Ovary (tissue), 9 donors: ENCODE measurements around the gene ARID1B. TPM values are rescaled to one million over a fixed set of nuclear protein-coding genes. Genes with fewer than 3 reads are reported as not detected.

ENCODE experiments used
- DNase-seq, 5 donors: peaks; one replicate each; pipeline ENCODE4 v3.0.0-alpha.2; 2019 to 2020
- H3K27ac ChIP-seq, 2 donors: fragments of 200-600 bp; one replicate each; pipeline versions ENCODE4 v1.5.1 to v1.8.0; 2019 to 2022
- H3K27me3 ChIP-seq: fragments of 200-600 bp; one replicate; pipeline ENCODE4 v1.8.0; 2022
- H3K36me3 ChIP-seq: fragments of 200-600 bp; sonication (generic); one replicate; pipeline ENCODE4 v1.5.1; 2019
- H3K4me1 ChIP-seq: one replicate; pipeline ENCODE4 v1.8.1; 2013; ENCODE audit warnings: mild to moderate bottlenecking, moderate library complexity; ENCODE audit not compliant: insufficient read depth
- H3K4me3 ChIP-seq: fragments of 200-600 bp; sonication (generic); one replicate; pipeline ENCODE4 v1.5.1; 2017
- H3K9me3 ChIP-seq, 2 donors: fragments of 200-600 bp in 1 of 2; sonication (generic) in 1 of 2; one replicate each; pipeline versions ENCODE4 v1.5.1 to v1.8.1; 2013 to 2019; ENCODE audit warnings: mild to moderate bottlenecking in 1 of 2, moderate library complexity in 1 of 2
- EP300 ChIP-seq: sonication (generic); formaldehyde crosslinking; IDR thresholded peaks from one replicate; pipeline ENCODE4 v1.6.1; 2017; ENCODE audit warnings: antibody characterized with exemption
- POLR2A ChIP-seq: fragments of 450-650 bp; IDR thresholded peaks from one replicate; pipeline ENCODE4 v1.6.1; 2017; ENCODE audit warnings: antibody characterized with exemption, mild to moderate bottlenecking, moderate library complexity
- WGBS, 3 donors: extraction: QIAGEN DNeasy Blood & Tissue Kit in 1 of 3; methylation state at CpG; one replicate each; pipeline versions ENCODE4 v1.1.5 to v1.1.7; 2013 to 2017; 5-methylcytosine and 5-hydroxymethylcytosine counted together
- intact Hi-C, 4 donors: fragments of 100-400 bp; cut with DNase I; formaldehyde crosslinking; loops; one replicate each; pipeline versions ENCODE4 v1.11.0 to v1.15.1; 2022 to 2023
- polyA plus RNA-seq, 2 donors: library from polyadenylated mRNA; stranded (reverse); fragments of 200-250 nt in 1 of 2; fragments of 350-450 nt in 1 of 2; fragmentation: Illumina TruSeq in 1 of 2; extraction: RNeasy Lipid Tissue Mini Kit (QIAGEN cat#74804) in 1 of 2; gene quantifications; one replicate each; pipeline ENCODE4 v1.2.3, GENCODE V29; 2013 to 2014
- total RNA-seq, 7 donors: library from RNA; depleted of rRNA in 2 of 7; stranded (reverse); fragments of >200 nt in 2 of 7; fragmentation: NEBNext Ultra II Directional in 3 of 7; extraction: Animal tissue kit (Norgen Biotek cat#: 25700) in 3 of 7; gene quantifications; one replicate each; pipeline versions ENCODE4 v1.1.0 to v1.2.4, GENCODE V29; 2016 to 2023
- TF ChIP-seq, protein P1 (sequence below), 3 donors: fragments of 450-650 bp in 2 of 3; fragments of 200-600 bp in 1 of 3; IDR thresholded peaks; one replicate each; pipeline versions ENCODE4 v1.5.1 to v1.8.0; 2016 to 2022; ENCODE audit warnings: antibody characterized with exemption in 3 of 3, mild to moderate bottlenecking in 1 of 3
- donor health status: DM: no; HTN: no; CAD: no; lungs with moderate emphysema.
- donor health status: DM: no; HTN: no; CAD: no.
- donor health status: Bipolar disorder and iron deficiency.
- donor health status: DM: yes; HTN: yes; CAD: no.
- donor health status: DM: no; HTN: no; CAD: no.
- donor health status: DM: yes; HTN: yes; CAD: no.

The ARID1B gene
- total and polyA plus RNA-seq, 9 donors: 33.2 to 144 (median 105) TPM

DNA sequence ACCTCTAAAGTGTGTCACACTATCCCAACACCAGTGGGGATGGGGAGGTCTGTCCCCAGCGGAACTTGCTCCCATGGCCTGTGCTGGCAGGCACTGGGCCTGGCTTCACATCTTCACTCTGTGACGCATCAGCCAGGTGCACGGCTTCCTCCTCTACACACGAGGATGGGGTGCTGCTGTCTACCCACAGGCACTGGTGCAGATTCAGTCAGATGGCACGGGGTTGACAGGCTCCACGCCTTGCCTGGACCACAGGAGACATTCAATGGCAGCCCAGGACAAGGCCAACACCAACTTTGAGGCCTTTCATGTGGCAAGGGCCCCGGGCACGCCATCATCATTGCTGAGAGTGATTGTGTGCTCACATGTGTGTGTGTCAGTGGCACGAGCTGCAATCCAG, 453.7 kb downstream of the ARID1B start:
- TF ChIP-seq, protein P1, sequence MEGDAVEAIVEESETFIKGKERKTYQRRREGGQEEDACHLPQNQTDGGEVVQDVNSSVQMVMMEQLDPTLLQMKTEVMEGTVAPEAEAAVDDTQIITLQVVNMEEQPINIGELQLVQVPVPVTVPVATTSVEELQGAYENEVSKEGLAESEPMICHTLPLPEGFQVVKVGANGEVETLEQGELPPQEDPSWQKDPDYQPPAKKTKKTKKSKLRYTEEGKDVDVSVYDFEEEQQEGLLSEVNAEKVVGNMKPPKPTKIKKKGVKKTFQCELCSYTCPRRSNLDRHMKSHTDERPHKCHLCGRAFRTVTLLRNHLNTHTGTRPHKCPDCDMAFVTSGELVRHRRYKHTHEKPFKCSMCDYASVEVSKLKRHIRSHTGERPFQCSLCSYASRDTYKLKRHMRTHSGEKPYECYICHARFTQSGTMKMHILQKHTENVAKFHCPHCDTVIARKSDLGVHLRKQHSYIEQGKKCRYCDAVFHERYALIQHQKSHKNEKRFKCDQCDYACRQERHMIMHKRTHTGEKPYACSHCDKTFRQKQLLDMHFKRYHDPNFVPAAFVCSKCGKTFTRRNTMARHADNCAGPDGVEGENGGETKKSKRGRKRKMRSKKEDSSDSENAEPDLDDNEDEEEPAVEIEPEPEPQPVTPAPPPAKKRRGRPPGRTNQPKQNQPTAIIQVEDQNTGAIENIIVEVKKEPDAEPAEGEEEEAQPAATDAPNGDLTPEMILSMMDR (IDR thresholded peaks at IDR 0.05): no peak
- TF ChIP-seq POLR2A (no peak), EP300 (no peak)
- H3K4me3 ChIP-seq: no peak overlapping the region
- DNase-seq: peak in 1 of 5 donors; percentile 4
- H3K9me3 ChIP-seq: no peaks in the 10 kb centered on the region
- intact Hi-C loops: no loop called here
- H3K27ac ChIP-seq: no peak overlapping the region
- peaks cover 5% of the 10 kb centered on the region for H3K4me1 ChIP-seq
- 94 to 96% (median 96%) methylated on average over 9 of the region's 9 CpGs for WGBS, 3 donors
- no peaks in the 10 kb centered on the region for H3K27me3 ChIP-seq
- no peaks in the 10 kb centered on the region for H3K36me3 ChIP-seq

DNA sequence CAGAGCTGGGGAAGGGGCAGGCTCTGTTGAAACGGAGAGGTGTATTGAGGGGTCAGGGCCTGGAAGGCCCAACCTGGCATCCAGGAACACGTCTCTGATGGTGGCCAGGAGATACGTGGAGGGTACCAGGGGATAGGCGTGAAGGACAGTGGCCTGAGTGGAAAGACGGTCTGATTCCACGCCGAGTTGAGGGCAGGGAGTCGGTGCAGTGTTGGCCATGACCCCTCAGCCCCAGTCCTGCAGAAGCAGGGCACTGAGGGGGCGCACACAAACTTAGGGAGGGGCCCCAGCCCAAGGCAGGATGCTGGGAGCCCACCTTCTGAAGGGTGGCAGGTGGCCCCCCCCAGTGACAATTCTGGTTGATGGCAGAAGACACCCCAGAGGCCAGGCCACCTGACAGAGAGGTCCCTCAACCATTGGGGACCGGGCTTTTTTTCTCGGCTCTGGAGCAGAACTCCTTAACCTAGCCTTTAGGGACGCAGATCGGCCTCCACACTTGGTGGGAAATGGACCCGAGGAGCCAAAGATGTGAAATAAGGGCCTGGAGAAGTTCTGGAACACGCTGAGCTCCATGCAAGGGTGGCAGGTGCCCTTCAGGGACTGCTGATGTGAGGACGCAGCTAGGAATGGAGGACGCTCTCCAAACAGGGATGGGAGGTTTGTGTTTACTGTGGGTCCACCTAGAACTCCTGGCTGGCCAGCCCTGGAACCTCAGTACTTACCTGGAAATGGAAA, 455.1 kb downstream of the ARID1B start:
- peak in 1 of 5 donors; percentile 13 for DNase-seq
- TF ChIP-seq POLR2A (no peak), EP300 (no peak)
- TF ChIP-seq, protein P1 (IDR thresholded peaks at IDR 0.05): no peak
- no peak overlapping the region for H3K4me3 ChIP-seq
- no peaks in the 10 kb centered on the region for H3K27me3 ChIP-seq
- H3K36me3 ChIP-seq: no peaks in the 10 kb centered on the region
- H3K27ac ChIP-seq: no peak overlapping the region
- 90 to 91% (median 90%) methylated on average over 17 of the region's 17 CpGs for WGBS, 3 donors
- intact Hi-C loops: no loop called here
- peaks cover 8% of the 10 kb centered on the region for H3K4me1 ChIP-seq
- no peaks in the 10 kb centered on the region for H3K9me3 ChIP-seq

DNA sequence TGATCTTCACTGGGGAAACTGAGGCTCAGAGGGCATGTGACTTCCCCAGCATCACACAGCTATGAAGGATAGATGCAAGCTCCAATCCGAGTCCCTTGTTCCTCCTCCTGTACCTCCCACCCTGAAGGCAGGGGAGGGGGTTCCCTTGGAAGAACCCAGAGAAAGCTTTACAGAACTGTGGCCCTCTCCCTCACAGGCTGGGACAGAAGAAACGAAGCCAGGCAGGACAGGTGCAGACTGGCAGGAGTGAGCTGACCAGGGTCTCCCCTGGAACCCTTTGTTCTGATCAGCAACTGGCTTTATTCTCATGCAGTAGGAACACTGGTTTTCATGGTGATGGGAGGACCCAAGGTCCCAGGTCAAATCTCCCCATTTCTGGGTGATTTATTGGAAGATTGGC, 456.0 kb downstream of the ARID1B start:
- H3K27ac ChIP-seq: no peak overlapping the region
- no peaks in the 10 kb centered on the region for H3K36me3 ChIP-seq
- intact Hi-C loops: no loop called here
- H3K27me3 ChIP-seq: no peaks in the 10 kb centered on the region
- TF ChIP-seq, protein P1 (IDR thresholded peaks at IDR 0.05): no peak
- TF ChIP-seq EP300: no peak
- TF ChIP-seq POLR2A: no peak
- H3K9me3 ChIP-seq: no peaks in the 10 kb centered on the region
- WGBS, 3 donors: 91 to 95% (median 92%) methylated on average over 2 of the region's 2 CpGs
- DNase-seq: peak in 1 of 5 donors; percentile 8
- H3K4me1 ChIP-seq: peaks cover 8% of the 10 kb centered on the region
- no peak overlapping the region for H3K4me3 ChIP-seq

DNA sequence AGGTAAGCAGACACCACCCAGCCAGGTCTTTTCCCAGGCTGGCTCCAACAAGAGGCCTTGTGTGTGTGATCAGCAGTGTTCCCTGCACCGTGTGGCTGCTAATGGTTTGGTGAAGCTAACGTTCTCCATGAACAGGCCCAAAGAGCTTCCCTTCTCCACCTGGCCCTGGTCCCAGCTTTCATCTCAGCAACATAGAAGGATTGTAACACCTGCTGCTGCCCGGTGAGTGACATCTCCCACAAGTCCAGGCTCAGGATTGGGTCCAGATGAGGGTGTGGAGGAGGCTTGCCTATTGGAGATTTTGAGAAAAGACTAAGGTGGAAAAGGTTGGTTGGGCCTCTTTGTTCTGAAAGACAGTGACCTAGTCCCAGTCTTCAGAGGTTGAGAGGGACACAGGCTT, 456.5 kb downstream of the ARID1B start:
- no peaks in the 10 kb centered on the region for H3K27me3 ChIP-seq
- 78 to 95% (median 82%) methylated on average over 3 of the region's 3 CpGs for WGBS, 3 donors
- H3K27ac ChIP-seq: no peak overlapping the region
- H3K36me3 ChIP-seq: no peaks in the 10 kb centered on the region
- peak in 1 of 5 donors; percentile 13 for DNase-seq
- no peak overlapping the region for H3K4me3 ChIP-seq
- peaks cover 8% of the 10 kb centered on the region for H3K4me1 ChIP-seq
- no peak for TF ChIP-seq POLR2A
- TF ChIP-seq, protein P1 (IDR thresholded peaks at IDR 0.05): no peak
- no peak for TF ChIP-seq EP300
- no peaks in the 10 kb centered on the region for H3K9me3 ChIP-seq
- intact Hi-C loops: no loop called here
